H9 (cell line): ENCODE results near the gene ERAP2. TPM values are rescaled to one million over a fixed set of nuclear protein-coding genes. Genes with fewer than 3 reads are reported as not detected.

ENCODE experiments used
- DNase-seq: peaks from one replicate; pipeline ENCODE4 v3.0.0-alpha.2; 2017
- H2AFZ ChIP-seq: one replicate; pipeline ENCODE4 v1.6.1; 2013; ENCODE audit warnings: mild to moderate bottlenecking, low read length, control low read depth, moderate library complexity
- H2AK5ac ChIP-seq: 2 replicates; pipeline ENCODE4 v1.6.1; 2013; ENCODE audit warnings: low read length, control low read depth, mixed read lengths; ENCODE audit not compliant: insufficient read length
- H2BK120ac ChIP-seq: one replicate; pipeline ENCODE4 v1.6.1; 2013; ENCODE audit warnings: low read depth, mild to moderate bottlenecking, low read length, control low read depth, inconsistent platforms; ENCODE audit not compliant: poor library complexity, severe bottlenecking
- H2BK12ac ChIP-seq: 2 replicates; pipeline ENCODE4 v1.6.1; 2013; ENCODE audit warnings: low read length, control low read depth, mixed read lengths, low read depth; ENCODE audit not compliant: insufficient read length
- H2BK15ac ChIP-seq: 2 replicates; pipeline ENCODE4 v1.6.1; 2013; ENCODE audit warnings: low read depth, low read length, control low read depth
- H2BK20ac ChIP-seq: one replicate; pipeline ENCODE4 v1.6.1; 2013; ENCODE audit warnings: low read depth, mild to moderate bottlenecking, low read length, control low read depth, inconsistent platforms; ENCODE audit not compliant: poor library complexity, severe bottlenecking
- H2BK5ac ChIP-seq: 2 replicates; pipeline ENCODE4 v1.6.1; 2013; ENCODE audit warnings: low read length, control low read depth, mixed read lengths; ENCODE audit not compliant: insufficient read length
- H3K14ac ChIP-seq: 2 replicates; pipeline ENCODE4 v1.6.1; 2013; ENCODE audit warnings: low read length, control low read depth; ENCODE audit not compliant: insufficient read depth
- H3K18ac ChIP-seq: 2 replicates; pipeline ENCODE4 v1.6.1; 2013; ENCODE audit warnings: low read depth, mild to moderate bottlenecking, mixed read lengths, low read length, control low read depth; ENCODE audit not compliant: insufficient read length
- H3K23ac ChIP-seq: 2 replicates; pipeline ENCODE4 v1.6.1; 2013; ENCODE audit warnings: low read length, control low read depth, mixed read lengths, low read depth; ENCODE audit not compliant: insufficient read length
- H3K23me2 ChIP-seq: 2 replicates; pipeline ENCODE4 v1.6.1; 2013; ENCODE audit warnings: low read depth, mild to moderate bottlenecking, mixed read lengths, low read length, control low read depth; ENCODE audit not compliant: insufficient read length, poor library complexity, severe bottlenecking
- H3K27ac ChIP-seq: 2 replicates; pipeline ENCODE4 v1.5.1; 2013; ENCODE audit warnings: low read length, control low read depth, mixed read lengths, low read depth; ENCODE audit not compliant: insufficient read length
- H3K27me3 ChIP-seq: 2 replicates; pipeline ENCODE4 v1.6.1; 2013; ENCODE audit warnings: low read length, control low read depth, inconsistent platforms; ENCODE audit not compliant: insufficient read depth
- H3K4ac ChIP-seq: 2 replicates; pipeline ENCODE4 v1.6.1; 2013; ENCODE audit warnings: low read depth, mild to moderate bottlenecking, control low read depth, inconsistent platforms, low read length, moderate library complexity
- H3K4me1 ChIP-seq: 2 replicates; pipeline ENCODE4 v1.6.1; 2013; ENCODE audit warnings: low read length, control low read depth, inconsistent platforms; ENCODE audit not compliant: insufficient read depth
- H3K4me2 ChIP-seq: 2 replicates; pipeline ENCODE4 v1.6.1; 2013; ENCODE audit warnings: low read length, control low read depth, mixed read lengths; ENCODE audit not compliant: insufficient read length, insufficient read depth
- H3K56ac ChIP-seq: 2 replicates; pipeline ENCODE4 v1.6.1; 2013; ENCODE audit warnings: low read depth, mild to moderate bottlenecking, mixed read lengths, low read length, control low read depth; ENCODE audit not compliant: insufficient read length
- H3K79me1 ChIP-seq: 2 replicates; pipeline ENCODE4 v1.6.1; 2013; ENCODE audit warnings: low read depth, mild to moderate bottlenecking, moderate library complexity, low read length, control low read depth, inconsistent platforms; ENCODE audit not compliant: insufficient read depth, poor library complexity, severe bottlenecking
- H3K79me2 ChIP-seq: 2 replicates; pipeline ENCODE4 v1.6.1; 2013; ENCODE audit warnings: low read length, control low read depth, inconsistent platforms; ENCODE audit not compliant: insufficient read depth
- H3K9ac ChIP-seq: 2 replicates; pipeline ENCODE4 v1.6.1; 2013; ENCODE audit warnings: low read length, control low read depth, mixed read lengths; ENCODE audit not compliant: insufficient read length; ENCODE audit errors: extremely low read depth
- H3K9me3 ChIP-seq: one replicate; pipeline ENCODE4 v1.6.1; 2013; ENCODE audit warnings: low read depth, low read length, inconsistent platforms; ENCODE audit not compliant: control insufficient read depth
- H3T11ph ChIP-seq: one replicate; pipeline ENCODE4 v1.6.1; 2013; ENCODE audit warnings: mild to moderate bottlenecking, low read length, control low read depth, inconsistent platforms
- H4K20me1 ChIP-seq: one replicate; pipeline ENCODE4 v1.6.1; 2013; ENCODE audit not compliant: control insufficient read depth, insufficient read length, insufficient read depth
- H4K5ac ChIP-seq: 2 replicates; pipeline ENCODE4 v1.6.1; 2013; ENCODE audit warnings: low read depth, mild to moderate bottlenecking, mixed read lengths, low read length, control low read depth; ENCODE audit not compliant: insufficient read length
- H4K8ac ChIP-seq: replicated peaks from 2 replicates; pipeline ENCODE4 v1.6.1; 2013; ENCODE audit warnings: low read length, control low read depth, mixed read lengths, low read depth; ENCODE audit not compliant: insufficient read length
- H4K91ac ChIP-seq: 2 replicates; pipeline ENCODE4 v1.6.1; 2013; ENCODE audit warnings: low read depth, mild to moderate bottlenecking, moderate library complexity, mixed read lengths, low read length, control low read depth; ENCODE audit not compliant: insufficient read length
- H3K27ac Mint-ChIP-seq, 3 experiments: 2 replicates in 2 of 3; 3 replicates in 1 of 3; pipeline ENCODE4 v1.8.0; 2020 to 2021; ENCODE audit warnings: mixed read lengths in 3 of 3, mild to moderate bottlenecking in 1 of 3, moderate library complexity in 1 of 3
- H3K27me3 Mint-ChIP-seq: 2 replicates; pipeline ENCODE4 v1.8.0; 2021; ENCODE audit warnings: low read depth, mild to moderate bottlenecking, moderate library complexity, mixed read lengths
- H3K36me3 Mint-ChIP-seq, 3 experiments: 2 replicates in 2 of 3; 3 replicates in 1 of 3; pipeline ENCODE4 v1.8.0; 2020 to 2021; ENCODE audit warnings: low read depth in 3 of 3, mixed read lengths in 3 of 3; ENCODE audit not compliant: insufficient read depth in 1 of 3
- H3K4me1 Mint-ChIP-seq, 2 experiments: 2 replicates each; pipeline ENCODE4 v1.8.0; 2020; ENCODE audit warnings: mixed read lengths in 2 of 2
- H3K4me3 Mint-ChIP-seq, 2 experiments: 2 replicates in 1 of 2; 3 replicates in 1 of 2; pipeline ENCODE4 v1.8.0; 2020 to 2021; ENCODE audit warnings: mild to moderate bottlenecking in 2 of 2, mixed read lengths in 2 of 2, moderate library complexity in 1 of 2
- H3K9me3 Mint-ChIP-seq, 2 experiments: 2 replicates in 1 of 2; 3 replicates in 1 of 2; pipeline ENCODE4 v1.8.0; 2020; ENCODE audit warnings: mild to moderate bottlenecking in 2 of 2, mixed read lengths in 2 of 2, moderate library complexity in 1 of 2
- CTCF ChIP-seq: fragments of 200-600 bp; sonication (generic); conservative IDR thresholded peaks from 3 replicates; pipeline ENCODE4 v1.8.0; 2021; ENCODE audit warnings: antibody characterized with exemption, mild to moderate bottlenecking
- WGBS: extraction: QIAGEN DNeasy Blood & Tissue Kit; methylation state at CpG from one replicate; pipeline ENCODE4 v1.1.7; 2013; ENCODE audit warnings: missing lambda C conversion rate, low lambda C conversion rate, mixed read lengths; ENCODE audit not compliant: insufficient read length; ENCODE audit errors: extremely low coverage; 5-methylcytosine and 5-hydroxymethylcytosine counted together
- total RNA-seq: library from RNA; stranded (reverse); gene quantifications from 2 replicates; pipeline ENCODE4 v1.2.1, GENCODE V29; 2021

ERAP2 gene
- total RNA-seq, 1 experiment from 2014 or later: 0.09 TPM

GRCh38 chr5:96930058-96930457 is 53.8 kb downstream of the ERAP2 start:
- no peak overlapping the region for H2BK12ac ChIP-seq
- Mint-ChIP-seq H3K36me3 (no peaks in the 10 kb centered on the region), H3K4me1 (peaks cover 13% of the 10 kb centered on the region in 2 experiments), H3K4me3 (no peak overlapping the region), H3K9me3 (no peaks in the 10 kb centered on the region), H3K27me3 (no peaks in the 10 kb centered on the region; the same call in 1 of the 2 replicates), H3K27ac (no peak overlapping the region)
- TF ChIP-seq CTCF: no peak
- no peak overlapping the region for H3K56ac ChIP-seq
- no peak overlapping the region for H3K4ac ChIP-seq
- H4K91ac ChIP-seq: no peak overlapping the region
- no peak overlapping the region for H2AFZ ChIP-seq
- no peak overlapping the region for H3T11ph ChIP-seq
- no peak overlapping the region for H4K5ac ChIP-seq
- no peaks in the 10 kb centered on the region for H4K20me1 ChIP-seq
- H2BK20ac ChIP-seq: no peak overlapping the region
- no peak for DNase-seq
- H3K4me1 ChIP-seq: peaks cover 2% of the 10 kb centered on the region; the same call in 1 of the 2 replicates
- no peak overlapping the region for H3K18ac ChIP-seq
- H3K79me1 ChIP-seq: no peaks in the 10 kb centered on the region
- no peaks in the 10 kb centered on the region for H3K79me2 ChIP-seq
- no peak overlapping the region for H2BK120ac ChIP-seq
- no peak overlapping the region for H3K23ac ChIP-seq
- no peak overlapping the region for H3K14ac ChIP-seq
- no peak overlapping the region for H2AK5ac ChIP-seq
- no peak overlapping the region for H2BK15ac ChIP-seq
- no peaks in the 10 kb centered on the region; the same call in 1 of the 2 replicates for H3K27me3 ChIP-seq
- no peak overlapping the region for H3K9ac ChIP-seq
- H3K4me2 ChIP-seq: no peak overlapping the region
- no peak overlapping the region for H2BK5ac ChIP-seq
- H4K8ac ChIP-seq: no peak overlapping the region
- H3K23me2 ChIP-seq: peaks cover 5% of the 10 kb centered on the region
- no peaks in the 10 kb centered on the region for H3K9me3 ChIP-seq
- WGBS: no CpG with 5 or more reads among the region's 3 CpGs
- H3K27ac ChIP-seq: no peak overlapping the region
